ENCODE measurements around the gene RASD1. TPM values are rescaled to one million over a fixed set of nuclear protein-coding genes. Genes with fewer than 3 reads are reported as not detected.

The RASD1 gene
- total RNA-seq, 3 donors from 2014 or later: 64.0 to 140 (median 75.0) TPM

- no peak for DNase-seq (ENCODE audit: low spot score in 2 of 2)
- H3K4me1 ChIP-seq: no peaks in the 10 kb centered on the region
- H3K36me3 ChIP-seq: no peaks in the 10 kb centered on the region
- TF ChIP-seq POLR2A (IDR thresholded peaks at IDR 0.05): no peak
- no peak for TF ChIP-seq POLR2AphosphoS5 (IDR thresholded peaks at IDR 0.05)
- TF ChIP-seq CTCF (IDR thresholded peaks at IDR 0.05): no peak
- no peak overlapping the region for H3K4me3 ChIP-seq
- intact Hi-C loops (cut with DNase I; ENCODE audit: low total_unique reads): no loop called here
- H3K27me3 ChIP-seq: no peaks in the 10 kb centered on the region
- H3K9me3 ChIP-seq: no peaks in the 10 kb centered on the region
- H3K27ac ChIP-seq: no peak overlapping the region
Observed at GRCh38 chr17:17463821-17464220, 32.4 kb downstream of the RASD1 start.

GRCh38 chr17:17462048-17462824 is 34.0 kb downstream of the RASD1 start:
- H3K4me3 ChIP-seq: no peak overlapping the region
- TF ChIP-seq POLR2AphosphoS5 (IDR thresholded peaks at IDR 0.05): no peak
- TF ChIP-seq POLR2A (IDR thresholded peaks at IDR 0.05): no peak
- TF ChIP-seq CTCF (IDR thresholded peaks at IDR 0.05): no peak

GRCh38 chr17:17460038-17460437 is 36.2 kb downstream of the RASD1 start:
- no peaks in the 10 kb centered on the region for H3K4me1 ChIP-seq
- no peaks in the 10 kb centered on the region for H3K9me3 ChIP-seq
- H3K36me3 ChIP-seq: no peaks in the 10 kb centered on the region
- DNase-seq (ENCODE audit: low spot score in 2 of 2): no peak
- TF ChIP-seq POLR2A (IDR thresholded peaks at IDR 0.05) (no peak), CTCF (IDR thresholded peaks at IDR 0.05) (no peak), POLR2AphosphoS5 (IDR thresholded peaks at IDR 0.05) (no peak)
- no peaks in the 10 kb centered on the region for H3K27me3 ChIP-seq
- intact Hi-C loops (cut with DNase I; ENCODE audit: low total_unique reads): no loop called here
- no peak overlapping the region for H3K4me3 ChIP-seq
- no peak overlapping the region for H3K27ac ChIP-seq

More at GRCh38 chr17:17462048-17462824, 34.0 kb downstream of the RASD1 start:
- no peak for DNase-seq (ENCODE audit: low spot score in 2 of 2)
- Histone ChIP-seq H3K27me3 (no peaks in the 10 kb centered on the region), H3K4me1 (no peaks in the 10 kb centered on the region), H3K9me3 (no peaks in the 10 kb centered on the region), H3K27ac (no peak overlapping the region), H3K36me3 (no peaks in the 10 kb centered on the region)
- intact Hi-C loops (cut with DNase I; ENCODE audit: low total_unique reads): no loop called here

GRCh38 chr17:17457680-17458079 is 38.5 kb downstream of the RASD1 start:
- intact Hi-C loops (cut with DNase I; ENCODE audit: low total_unique reads): no loop called here
- H3K27me3 ChIP-seq: no peaks in the 10 kb centered on the region
- DNase-seq (ENCODE audit: low spot score in 2 of 2): no peak
- no peak overlapping the region for H3K27ac ChIP-seq
- no peaks in the 10 kb centered on the region for H3K36me3 ChIP-seq
- no peak overlapping the region for H3K4me3 ChIP-seq
- no peak for TF ChIP-seq POLR2AphosphoS5 (IDR thresholded peaks at IDR 0.05)
- no peak for TF ChIP-seq CTCF (IDR thresholded peaks at IDR 0.05)
- no peak for TF ChIP-seq POLR2A (IDR thresholded peaks at IDR 0.05)
- no peaks in the 10 kb centered on the region for H3K4me1 ChIP-seq
- H3K9me3 ChIP-seq: no peaks in the 10 kb centered on the region

GRCh38 chr17:17456251-17456650 is 39.9 kb downstream of the RASD1 start:
- no peaks in the 10 kb centered on the region for H3K27me3 ChIP-seq
- no peaks in the 10 kb centered on the region for H3K9me3 ChIP-seq
- no peak for DNase-seq (ENCODE audit: low spot score in 2 of 2)
- intact Hi-C loops (cut with DNase I; ENCODE audit: low total_unique reads): no loop called here
- no peak overlapping the region for H3K27ac ChIP-seq
- no peaks in the 10 kb centered on the region for H3K4me1 ChIP-seq
- TF ChIP-seq CTCF (IDR thresholded peaks at IDR 0.05) (no peak), POLR2AphosphoS5 (IDR thresholded peaks at IDR 0.05) (no peak), POLR2A (IDR thresholded peaks at IDR 0.05) (no peak)
- H3K4me3 ChIP-seq: no peak overlapping the region
- no peaks in the 10 kb centered on the region for H3K36me3 ChIP-seq
